HG03342 (cell line): ENCODE data around the gene SPDYC.
"Not testable (repeated sequence)": the region's sequence is repeated elsewhere in the genome, so short reads cannot be mapped to it uniquely, and the experiment has no call there.

Source experiments
- ATAC-seq: cut with Tn5 transposase; IDR thresholded peaks from one replicate; pipeline ENCODE4 v1.9.1; 2021; ENCODE audit warnings: mild to moderate bottlenecking, moderate library complexity; ENCODE audit not compliant: unreplicated experiment

The SPDYC gene

GRCh38 chr11:65166893-65167292 is 3.1 kb upstream of the SPDYC start:
- no peak for ATAC-seq

GRCh38 chr11:65167656-65168055 is 2.4 kb upstream of the SPDYC start:
- ATAC-seq: no peak

GRCh38 chr11:65169164-65169641 is 830 bp upstream of the SPDYC start:
- ATAC-seq: no peak

- no peak for ATAC-seq
These were observed 2.6 kb downstream of the SPDYC start for GRCh38 chr11:65172600-65172999.

- ATAC-seq: not testable (repeated sequence)
These were observed 4.6 kb downstream of the SPDYC start for GRCh38 chr11:65174571-65175010.

- ATAC-seq: peak; percentile 65
These were observed 11.0 kb downstream of the SPDYC start for GRCh38 chr11:65180877-65181568.

- peak; percentile 41 for ATAC-seq
These were observed 11.7 kb downstream of the SPDYC start, which contains the start of gene CAPN1 for GRCh38 chr11:65181569-65182257. TSS of gene CAPN1 (plus strand) at chr11:65181928. CDS start at chr11:65182702, 774 bp downstream.

GRCh38 chr11:65182258-65183170 is 12.5 kb downstream of the SPDYC start:
- no peak for ATAC-seq

GRCh38 chr11:65183201-65183891 is 13.3 kb downstream of the SPDYC start:
- ATAC-seq: no peak

- no peak for ATAC-seq
These were observed 14.1 kb downstream of the SPDYC start for GRCh38 chr11:65184146-65184545.

GRCh38 chr11:65185171-65185570 is 15.1 kb downstream of the SPDYC start:
- no peak for ATAC-seq

- no peak for ATAC-seq
These were observed 15.9 kb downstream of the SPDYC start for GRCh38 chr11:65185869-65186341.

- ATAC-seq: no peak
These were observed 16.7 kb downstream of the SPDYC start for GRCh38 chr11:65186701-65187100.

GRCh38 chr11:65187146-65187675 is 17.2 kb downstream of the SPDYC start:
- no peak for ATAC-seq

- ATAC-seq: no peak
These were observed 18.0 kb downstream of the SPDYC start for GRCh38 chr11:65187971-65188461.

- ATAC-seq: no peak
These were observed 18.5 kb downstream of the SPDYC start for GRCh38 chr11:65188486-65188885.

GRCh38 chr11:65189191-65189590 is 19.2 kb downstream of the SPDYC start:
- ATAC-seq: no peak

GRCh38 chr11:65194564-65194963 is 24.5 kb downstream of the SPDYC start:
- no peak for ATAC-seq

GRCh38 chr11:65204143-65204542 is 34.1 kb downstream of the SPDYC start:
- no peak for ATAC-seq
